Neural cell (in vitro differentiated cells): ENCODE measurements around the gene CDK15.

Source experiments
- CTCF ChIP-seq: fragments of 450-650 bp; IDR thresholded peaks from 2 replicates; pipeline ENCODE4 v1.5.1; 2014; ENCODE audit warnings: antibody characterized with exemption, mild to moderate bottlenecking, moderate library complexity; ENCODE audit not compliant: poor library complexity, severe bottlenecking
- MXI1 ChIP-seq: fragments of 450-650 bp; conservative IDR thresholded peaks from 2 replicates; pipeline ENCODE4 v1.6.1; 2014; ENCODE audit warnings: antibody characterized with exemption, mild to moderate bottlenecking; ENCODE audit not compliant: poor library complexity, severe bottlenecking

GRCh38 chr2:201775326-201775725 lies 31.0 kb upstream of the CDK15 start:
- TF ChIP-seq CTCF (no peak), MXI1 (no peak)
